Tongue (tissue), 2 donors: ENCODE results near the gene CADM1. TPM values are rescaled to one million over a fixed set of nuclear protein-coding genes. Genes with fewer than 3 reads are reported as not detected.

Experiments used
- DNase-seq: peaks from one replicate; pipeline ENCODE4 v3.0.0-alpha.2; 2015
- total RNA-seq: library from RNA; depleted of rRNA; stranded (reverse); fragments of >200 nt; gene quantifications from one replicate; pipeline ENCODE4 v1.2.3, GENCODE V29; 2014

Gene CADM1
- total RNA-seq, 1 donor from 2014 or later, result 53.1 TPM

- DNase-seq, result no peak
Observed at GRCh38 chr11:115202900-115203552, 301.2 kb downstream of the CADM1 start.

GRCh38 chr11:115202074-115202473 is 302.1 kb downstream of the CADM1 start:
- DNase-seq, result peak; percentile 55

- DNase-seq, result peak; percentile 62
Observed at GRCh38 chr11:115201111-115201792, 303.0 kb downstream of the CADM1 start.

GRCh38 chr11:115199481-115200069 is 304.6 kb downstream of the CADM1 start:
- no peak for DNase-seq

- DNase-seq, result peak; percentile 59
Observed at GRCh38 chr11:115198321-115198741, 305.9 kb downstream of the CADM1 start.

- DNase-seq, result no peak
Observed at GRCh38 chr11:115197433-115197832, 306.8 kb downstream of the CADM1 start.

DNA sequence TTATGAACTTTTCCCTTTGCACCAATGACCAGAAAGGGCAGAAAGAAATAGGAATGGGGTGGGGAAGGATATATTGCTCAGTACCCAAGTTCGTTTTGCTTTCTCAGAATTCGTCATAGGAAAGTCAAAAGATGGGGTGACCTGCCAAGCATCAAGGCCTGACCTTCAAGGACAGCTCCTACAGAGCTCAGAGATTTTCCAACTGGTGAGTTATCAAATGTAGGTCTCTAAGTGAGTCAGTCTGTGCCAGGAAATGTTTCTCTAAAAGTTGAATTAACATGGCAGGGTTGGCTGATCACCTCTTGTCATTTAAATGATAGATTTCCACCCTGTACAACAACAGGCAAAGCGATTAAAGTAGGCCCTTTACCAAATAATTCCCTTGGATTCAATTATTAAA is 307.2 kb downstream of the CADM1 start:
- no peak for DNase-seq

DNA sequence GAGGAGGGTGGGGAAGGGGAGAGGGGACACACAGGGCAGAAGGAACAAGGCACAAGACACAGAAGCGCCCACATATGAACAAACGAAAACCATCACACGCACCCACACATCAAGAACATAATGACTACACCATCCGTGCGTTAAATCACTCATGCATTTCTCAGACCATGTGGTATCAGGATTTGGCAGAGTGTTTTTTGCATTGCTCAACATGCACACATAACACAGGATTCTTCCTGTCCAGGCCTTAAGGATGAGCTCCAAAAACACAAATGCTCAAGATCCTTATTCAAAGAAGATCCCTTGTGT is 309.5 kb downstream of the CADM1 start:
- no peak for DNase-seq

DNA sequence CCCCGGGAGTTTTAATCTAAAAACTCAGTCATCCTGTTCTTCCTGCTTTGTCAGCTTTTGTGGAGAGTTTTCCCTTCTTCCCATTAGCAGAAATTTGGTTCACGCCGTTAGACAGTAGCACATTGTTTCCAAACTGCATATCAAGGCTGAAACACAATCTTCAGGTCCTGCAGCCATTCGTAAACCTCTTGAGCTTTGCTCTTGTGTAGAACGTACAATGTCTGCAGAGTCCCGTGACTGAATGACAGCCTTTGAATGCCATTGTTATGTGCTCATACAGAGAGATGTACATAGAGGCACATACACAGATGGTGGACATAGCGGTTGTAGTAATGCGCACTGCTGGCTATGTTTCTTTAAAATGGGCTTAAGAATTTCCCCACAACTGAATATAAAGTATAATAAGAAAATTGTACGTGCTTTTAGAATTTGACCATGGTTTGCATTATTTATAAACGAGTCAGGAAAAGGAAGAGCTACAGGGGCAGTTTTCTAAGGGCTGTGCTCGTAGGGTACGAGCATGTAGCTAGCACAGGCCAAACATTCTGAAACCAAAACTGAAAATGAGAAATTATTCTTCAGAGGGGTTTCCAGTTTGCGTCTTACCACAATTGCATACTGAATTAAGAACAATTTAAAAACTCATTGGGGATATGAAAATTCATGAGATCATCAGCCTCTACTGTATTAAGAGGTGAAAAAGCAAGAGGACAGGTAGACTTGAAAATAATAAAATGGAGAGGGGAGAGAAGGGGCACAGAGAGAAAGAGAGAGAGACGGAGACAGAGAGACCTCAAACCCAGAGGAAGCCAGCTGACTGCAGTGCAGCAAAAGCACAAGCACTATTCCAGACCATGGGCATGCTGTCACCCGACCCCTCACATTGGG is 310.1 kb downstream of the CADM1 start:
- peak; percentile 45 for DNase-seq

- no peak for DNase-seq
Observed at GRCh38 chr11:115191761-115192160, 312.5 kb downstream of the CADM1 start.

GRCh38 chr11:115190196-115190595 is 314.0 kb downstream of the CADM1 start:
- DNase-seq, result no peak

- DNase-seq, result no peak
Observed at GRCh38 chr11:115188898-115189278, 315.3 kb downstream of the CADM1 start.

- DNase-seq, result no peak
Observed at GRCh38 chr11:115188188-115188897, 315.9 kb downstream of the CADM1 start.

DNA sequence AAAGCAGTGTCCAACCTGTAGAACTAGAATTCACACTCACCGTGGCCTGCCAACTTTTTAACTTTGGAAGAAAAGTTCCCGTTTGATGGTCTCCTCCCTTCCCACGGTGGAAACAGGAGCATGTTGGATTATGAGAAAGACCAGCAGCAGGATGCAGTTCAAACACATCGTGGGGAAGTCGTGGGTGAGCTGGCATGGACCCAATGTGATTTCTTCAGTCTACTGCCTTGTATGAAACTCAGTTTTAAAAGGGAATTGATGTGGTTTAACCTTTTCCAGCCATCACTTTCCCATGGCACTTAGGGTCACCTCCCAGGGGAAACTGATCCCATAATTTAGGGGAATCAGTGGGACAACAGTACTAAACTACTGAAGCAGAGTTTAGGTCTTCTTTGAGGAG is 318.3 kb downstream of the CADM1 start:
- DNase-seq, result no peak

DNA sequence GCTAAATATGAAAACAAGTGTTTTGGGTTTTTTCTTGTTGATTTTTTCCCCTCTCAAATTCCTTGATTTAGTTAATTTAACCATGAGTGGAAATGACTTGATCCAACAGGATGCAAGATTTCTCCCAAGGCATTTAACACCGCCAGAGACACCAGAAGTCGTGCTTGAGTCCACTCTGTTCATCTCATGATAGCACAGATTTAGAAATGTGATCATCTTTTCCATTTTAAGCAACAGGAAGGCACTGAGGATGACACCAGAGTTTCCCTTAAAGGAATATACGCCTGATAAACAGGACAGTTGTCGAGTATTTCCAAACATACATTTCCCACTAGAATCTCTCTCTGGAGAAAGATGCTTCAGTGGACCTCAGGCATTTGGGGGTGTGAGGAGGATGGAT is 318.7 kb downstream of the CADM1 start:
- no peak for DNase-seq

DNA sequence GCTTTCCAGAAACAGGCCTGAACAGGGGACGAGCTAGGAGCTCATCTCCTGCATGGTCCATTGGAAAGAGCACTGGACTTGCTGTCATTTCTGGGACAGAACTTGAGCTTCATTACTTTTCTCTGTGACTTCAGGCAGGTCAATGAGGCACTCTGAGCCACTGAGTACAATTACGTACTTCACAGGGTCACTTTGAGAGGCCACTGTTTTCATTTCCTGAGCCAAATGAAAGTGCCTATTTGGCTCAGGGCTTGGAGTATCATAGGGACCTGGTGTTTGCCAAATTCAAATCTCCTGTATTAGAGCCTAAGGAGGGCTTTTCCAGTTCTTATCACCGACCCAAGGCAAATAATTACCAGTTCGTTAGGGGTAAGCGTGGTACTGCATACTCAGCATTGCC is 319.3 kb downstream of the CADM1 start:
- no peak for DNase-seq

- no peak for DNase-seq
Observed at GRCh38 chr11:115183830-115184229, 320.4 kb downstream of the CADM1 start.

- peak; percentile 68 for DNase-seq
Observed at GRCh38 chr11:115183136-115183535, 321.1 kb downstream of the CADM1 start.

- no peak for DNase-seq
Observed at GRCh38 chr11:115182282-115182955, 321.8 kb downstream of the CADM1 start.

- DNase-seq, result no peak
Observed at GRCh38 chr11:115181538-115181937, 322.7 kb downstream of the CADM1 start.

DNA sequence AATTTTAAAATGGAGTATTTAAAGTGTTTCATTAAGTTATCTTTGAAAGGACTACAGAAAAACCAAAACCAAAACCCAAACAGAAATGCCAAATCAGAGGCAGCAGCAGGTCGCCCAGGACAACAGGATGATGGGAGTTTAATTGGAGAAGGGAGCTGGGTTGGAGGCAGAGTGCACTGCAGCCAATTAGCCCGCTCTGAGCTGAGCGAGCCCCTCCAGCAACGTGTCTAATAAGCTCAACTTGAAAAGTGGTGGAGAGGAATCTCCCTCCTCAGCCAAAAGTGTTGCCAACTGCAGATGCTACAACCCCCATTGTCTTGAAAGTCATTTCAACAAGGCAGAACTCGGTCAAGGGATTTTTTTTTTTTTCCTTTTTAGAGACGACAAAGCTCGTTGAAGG is 323.9 kb downstream of the CADM1 start:
- DNase-seq, result no peak

GRCh38 chr11:115179636-115180035 is 324.6 kb downstream of the CADM1 start:
- DNase-seq, result no peak
